WTC11 (cell line): ENCODE data around the gene KCND2. TPM values are rescaled to one million over a fixed set of nuclear protein-coding genes. Genes with fewer than 3 reads are reported as not detected.

Experiments used
- ATAC-seq: fragments of 200-7000 bp; cut with Tn5 transposase; 2 replicates; pipeline ENCODE4 v1.10.0; 2021; ENCODE audit warnings: mild to moderate bottlenecking, moderate library complexity
- CTCF ChIA-PET: fragments of 300-600 bp; sonication (Branson Sonifier 250); formaldehyde crosslinking; loops from one replicate; lab custom pipeline; 2021; ENCODE audit warnings: antibody characterized with exemption; lab: Charles Lee
- POLR2A ChIA-PET: fragments of 350-600 bp; sonication (Branson Sonifier 250); formaldehyde crosslinking; loops from one replicate; lab custom pipeline; 2021; ENCODE audit warnings: antibody characterized with exemption; lab: Charles Lee
- DNase-seq: peaks from one replicate; pipeline ENCODE4 v3.0.0; 2021; ENCODE audit warnings: low spot score
- H3K27ac Mint-ChIP-seq: 2 replicates; pipeline ENCODE4 v1.8.0; 2021; ENCODE audit warnings: mixed read lengths
- H3K27me3 Mint-ChIP-seq: 2 replicates; pipeline ENCODE4 v1.8.0; 2021; ENCODE audit warnings: low read depth, mild to moderate bottlenecking, moderate library complexity, mixed read lengths
- H3K36me3 Mint-ChIP-seq: 2 replicates; pipeline ENCODE4 v1.8.0; 2021; ENCODE audit warnings: mixed read lengths
- H3K4me1 Mint-ChIP-seq: 2 replicates; pipeline ENCODE4 v1.8.0; 2022; ENCODE audit warnings: mixed read lengths
- H3K4me3 Mint-ChIP-seq: 2 replicates; pipeline ENCODE4 v1.8.0; 2021; ENCODE audit warnings: mild to moderate bottlenecking, moderate library complexity, mixed read lengths
- H3K9me3 Mint-ChIP-seq: 2 replicates; pipeline ENCODE4 v1.8.0; 2021; ENCODE audit warnings: mixed read lengths
- CREM ChIP-seq: sonication (generic); formaldehyde crosslinking; IDR thresholded peaks from 2 replicates; pipeline ENCODE4 v1.8.1; 2022; ENCODE audit warnings: mild to moderate bottlenecking, missing genetic modification reagents, moderate library complexity
- GRHL2 ChIP-seq: fragments of 250-450 bp; sonication (Bioruptor Pico); IDR thresholded peaks from 2 replicates; pipeline ENCODE4 v1.8.0; 2022; ENCODE audit warnings: mild to moderate bottlenecking, moderate library complexity; ENCODE audit not compliant: insufficient replicate concordance, severe bottlenecking
- JAZF1 ChIP-seq: fragments of 250-450 bp; sonication (Bioruptor Pico); IDR thresholded peaks from 2 replicates; pipeline ENCODE4 v1.9.0; 2021; ENCODE audit warnings: moderate library complexity, mild to moderate bottlenecking, inconsistent platforms
- JUN ChIP-seq: sonication (generic); formaldehyde crosslinking; IDR thresholded peaks from 2 replicates; pipeline ENCODE4 v1.8.0; 2023; ENCODE audit warnings: mild to moderate bottlenecking, missing genetic modification reagents
- NFATC4 ChIP-seq: fragments of 250-450 bp; sonication (Bioruptor Pico); IDR thresholded peaks from 2 replicates; pipeline ENCODE4 v1.9.0; 2021; ENCODE audit warnings: mild to moderate bottlenecking
- NR1H2 ChIP-seq: sonication (generic); formaldehyde crosslinking; IDR thresholded peaks from 2 replicates; pipeline ENCODE4 v1.9.0; 2021; ENCODE audit warnings: mild to moderate bottlenecking, moderate library complexity, missing genetic modification reagents
- SOX15 ChIP-seq: fragments of 250-450 bp; sonication (Bioruptor Pico); IDR thresholded peaks from 2 replicates; pipeline ENCODE4 v1.9.0; 2021; ENCODE audit warnings: mild to moderate bottlenecking
- ZBTB21 ChIP-seq: sonication (generic); formaldehyde crosslinking; IDR thresholded peaks from 2 replicates; pipeline ENCODE4 v1.8.1; 2023; ENCODE audit warnings: mild to moderate bottlenecking, missing genetic modification reagents, borderline replicate concordance
- ZNF219 ChIP-seq: sonication (generic); formaldehyde crosslinking; IDR thresholded peaks from 2 replicates; pipeline ENCODE4 v1.8.0; 2023; ENCODE audit warnings: missing genetic modification reagents, mild to moderate bottlenecking, borderline replicate concordance
- total RNA-seq: library from RNA; stranded (reverse); gene quantifications from 3 replicates; pipeline ENCODE4 v1.2.3, GENCODE V29; 2021
- TF ChIP-seq, protein P1 (sequence below): sonication (generic); formaldehyde crosslinking; IDR thresholded peaks from 2 replicates; pipeline ENCODE4 v1.8.0; 2022; ENCODE audit warnings: mild to moderate bottlenecking, missing genetic modification reagents
- TF ChIP-seq, protein P2 (sequence below): sonication (generic); formaldehyde crosslinking; IDR thresholded peaks from 2 replicates; pipeline ENCODE4 v1.8.0; 2022; ENCODE audit warnings: mild to moderate bottlenecking, missing genetic modification reagents
- TF ChIP-seq, protein P3 (sequence below): sonication (generic); formaldehyde crosslinking; IDR thresholded peaks from 2 replicates; pipeline ENCODE4 v1.8.1; 2022; ENCODE audit warnings: low read depth, missing genetic modification reagents, borderline replicate concordance
- TF ChIP-seq, protein P4 (sequence below): sonication (generic); formaldehyde crosslinking; IDR thresholded peaks from 2 replicates; pipeline ENCODE4 v1.8.0; 2023; ENCODE audit warnings: missing genetic modification reagents, mild to moderate bottlenecking, borderline replicate concordance
- TF ChIP-seq, protein P5 (sequence below): sonication (generic); formaldehyde crosslinking; conservative IDR thresholded peaks from 2 replicates; pipeline ENCODE4 v1.8.1; 2022; ENCODE audit warnings: mild to moderate bottlenecking, missing genetic modification reagents
- TF ChIP-seq, protein P6 (sequence below): sonication (generic); formaldehyde crosslinking; IDR thresholded peaks from 2 replicates; pipeline ENCODE4 v1.8.0; 2022; ENCODE audit warnings: mild to moderate bottlenecking, missing genetic modification reagents
- TF ChIP-seq, protein P7 (sequence below): fragments of 200-600 bp; IDR thresholded peaks from 2 replicates; pipeline ENCODE4 v1.8.0; 2022; ENCODE audit warnings: antibody characterized with exemption
- TF ChIP-seq, protein P8 (sequence below): sonication (generic); formaldehyde crosslinking; IDR thresholded peaks from 2 replicates; pipeline ENCODE4 v1.8.1; 2023; ENCODE audit warnings: mild to moderate bottlenecking, missing genetic modification reagents

The KCND2 gene
- total RNA-seq, 1 experiment from 2014 or later, result 4.6 TPM

DNA sequence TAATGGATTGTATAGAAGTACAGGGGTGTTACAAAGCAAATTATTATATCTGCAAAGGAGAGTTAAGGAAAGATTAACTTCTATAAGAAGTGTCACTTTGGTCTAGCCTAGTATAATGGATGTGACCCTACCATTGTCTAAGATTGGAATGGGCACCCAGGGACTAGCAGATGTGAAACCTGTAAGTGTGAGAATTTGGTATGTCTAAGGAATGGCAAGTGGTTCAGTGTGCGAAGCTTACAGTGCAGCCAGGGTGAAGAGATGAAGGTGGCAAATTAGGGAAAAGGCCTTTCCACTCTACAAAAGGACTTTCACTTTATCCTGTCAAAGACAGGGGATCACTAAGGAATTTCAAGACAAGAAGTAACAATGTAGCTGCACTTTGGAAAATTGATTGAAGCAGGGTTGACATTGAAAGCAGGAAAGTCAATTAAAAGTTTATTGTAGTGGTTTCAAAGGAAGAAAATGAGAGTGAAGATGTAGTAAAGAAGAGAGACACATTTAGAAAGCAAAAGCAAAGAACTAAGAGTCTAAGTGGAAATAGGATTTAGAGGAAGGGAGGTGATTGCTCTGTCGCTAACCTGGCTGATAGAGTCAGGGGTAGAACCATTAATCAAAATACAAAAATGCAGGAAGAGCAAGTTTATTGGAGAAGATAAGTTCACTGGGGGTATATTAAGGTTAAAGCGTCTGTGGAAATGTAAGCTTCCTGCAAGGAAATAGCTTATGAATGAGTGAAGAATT is 47.4 kb downstream of the KCND2 start:
- TF ChIP-seq ZNF219 (CRISPR knock-in tag), result no peak
- TF ChIP-seq, protein P1, sequence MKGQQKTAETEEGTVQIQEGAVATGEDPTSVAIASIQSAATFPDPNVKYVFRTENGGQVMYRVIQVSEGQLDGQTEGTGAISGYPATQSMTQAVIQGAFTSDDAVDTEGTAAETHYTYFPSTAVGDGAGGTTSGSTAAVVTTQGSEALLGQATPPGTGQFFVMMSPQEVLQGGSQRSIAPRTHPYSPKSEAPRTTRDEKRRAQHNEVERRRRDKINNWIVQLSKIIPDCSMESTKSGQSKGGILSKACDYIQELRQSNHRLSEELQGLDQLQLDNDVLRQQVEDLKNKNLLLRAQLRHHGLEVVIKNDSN (CRISPR knock-in tag), result no peak
- TF ChIP-seq, protein P2, sequence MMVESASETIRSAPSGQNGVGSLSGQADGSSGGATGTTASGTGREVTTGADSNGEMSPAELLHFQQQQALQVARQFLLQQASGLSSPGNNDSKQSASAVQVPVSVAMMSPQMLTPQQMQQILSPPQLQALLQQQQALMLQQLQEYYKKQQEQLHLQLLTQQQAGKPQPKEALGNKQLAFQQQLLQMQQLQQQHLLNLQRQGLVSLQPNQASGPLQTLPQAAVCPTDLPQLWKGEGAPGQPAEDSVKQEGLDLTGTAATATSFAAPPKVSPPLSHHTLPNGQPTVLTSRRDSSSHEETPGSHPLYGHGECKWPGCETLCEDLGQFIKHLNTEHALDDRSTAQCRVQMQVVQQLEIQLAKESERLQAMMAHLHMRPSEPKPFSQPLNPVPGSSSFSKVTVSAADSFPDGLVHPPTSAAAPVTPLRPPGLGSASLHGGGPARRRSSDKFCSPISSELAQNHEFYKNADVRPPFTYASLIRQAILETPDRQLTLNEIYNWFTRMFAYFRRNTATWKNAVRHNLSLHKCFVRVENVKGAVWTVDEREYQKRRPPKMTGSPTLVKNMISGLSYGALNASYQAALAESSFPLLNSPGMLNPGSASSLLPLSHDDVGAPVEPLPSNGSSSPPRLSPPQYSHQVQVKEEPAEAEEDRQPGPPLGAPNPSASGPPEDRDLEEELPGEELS (CRISPR knock-in tag), result no peak
- TF ChIP-seq SOX15 (CRISPR knock-in tag), result no peak
- TF ChIP-seq, protein P3, sequence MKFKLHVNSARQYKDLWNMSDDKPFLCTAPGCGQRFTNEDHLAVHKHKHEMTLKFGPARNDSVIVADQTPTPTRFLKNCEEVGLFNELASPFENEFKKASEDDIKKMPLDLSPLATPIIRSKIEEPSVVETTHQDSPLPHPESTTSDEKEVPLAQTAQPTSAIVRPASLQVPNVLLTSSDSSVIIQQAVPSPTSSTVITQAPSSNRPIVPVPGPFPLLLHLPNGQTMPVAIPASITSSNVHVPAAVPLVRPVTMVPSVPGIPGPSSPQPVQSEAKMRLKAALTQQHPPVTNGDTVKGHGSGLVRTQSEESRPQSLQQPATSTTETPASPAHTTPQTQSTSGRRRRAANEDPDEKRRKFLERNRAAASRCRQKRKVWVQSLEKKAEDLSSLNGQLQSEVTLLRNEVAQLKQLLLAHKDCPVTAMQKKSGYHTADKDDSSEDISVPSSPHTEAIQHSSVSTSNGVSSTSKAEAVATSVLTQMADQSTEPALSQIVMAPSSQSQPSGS, result no peak
- no peak for TF ChIP-seq NR1H2 (CRISPR knock-in tag)
- TF ChIP-seq, protein P4, sequence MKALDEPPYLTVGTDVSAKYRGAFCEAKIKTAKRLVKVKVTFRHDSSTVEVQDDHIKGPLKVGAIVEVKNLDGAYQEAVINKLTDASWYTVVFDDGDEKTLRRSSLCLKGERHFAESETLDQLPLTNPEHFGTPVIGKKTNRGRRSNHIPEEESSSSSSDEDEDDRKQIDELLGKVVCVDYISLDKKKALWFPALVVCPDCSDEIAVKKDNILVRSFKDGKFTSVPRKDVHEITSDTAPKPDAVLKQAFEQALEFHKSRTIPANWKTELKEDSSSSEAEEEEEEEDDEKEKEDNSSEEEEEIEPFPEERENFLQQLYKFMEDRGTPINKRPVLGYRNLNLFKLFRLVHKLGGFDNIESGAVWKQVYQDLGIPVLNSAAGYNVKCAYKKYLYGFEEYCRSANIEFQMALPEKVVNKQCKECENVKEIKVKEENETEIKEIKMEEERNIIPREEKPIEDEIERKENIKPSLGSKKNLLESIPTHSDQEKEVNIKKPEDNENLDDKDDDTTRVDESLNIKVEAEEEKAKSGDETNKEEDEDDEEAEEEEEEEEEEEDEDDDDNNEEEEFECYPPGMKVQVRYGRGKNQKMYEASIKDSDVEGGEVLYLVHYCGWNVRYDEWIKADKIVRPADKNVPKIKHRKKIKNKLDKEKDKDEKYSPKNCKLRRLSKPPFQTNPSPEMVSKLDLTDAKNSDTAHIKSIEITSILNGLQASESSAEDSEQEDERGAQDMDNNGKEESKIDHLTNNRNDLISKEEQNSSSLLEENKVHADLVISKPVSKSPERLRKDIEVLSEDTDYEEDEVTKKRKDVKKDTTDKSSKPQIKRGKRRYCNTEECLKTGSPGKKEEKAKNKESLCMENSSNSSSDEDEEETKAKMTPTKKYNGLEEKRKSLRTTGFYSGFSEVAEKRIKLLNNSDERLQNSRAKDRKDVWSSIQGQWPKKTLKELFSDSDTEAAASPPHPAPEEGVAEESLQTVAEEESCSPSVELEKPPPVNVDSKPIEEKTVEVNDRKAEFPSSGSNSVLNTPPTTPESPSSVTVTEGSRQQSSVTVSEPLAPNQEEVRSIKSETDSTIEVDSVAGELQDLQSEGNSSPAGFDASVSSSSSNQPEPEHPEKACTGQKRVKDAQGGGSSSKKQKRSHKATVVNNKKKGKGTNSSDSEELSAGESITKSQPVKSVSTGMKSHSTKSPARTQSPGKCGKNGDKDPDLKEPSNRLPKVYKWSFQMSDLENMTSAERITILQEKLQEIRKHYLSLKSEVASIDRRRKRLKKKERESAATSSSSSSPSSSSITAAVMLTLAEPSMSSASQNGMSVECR (CRISPR knock-in tag), result no peak
- TF ChIP-seq, protein P5, sequence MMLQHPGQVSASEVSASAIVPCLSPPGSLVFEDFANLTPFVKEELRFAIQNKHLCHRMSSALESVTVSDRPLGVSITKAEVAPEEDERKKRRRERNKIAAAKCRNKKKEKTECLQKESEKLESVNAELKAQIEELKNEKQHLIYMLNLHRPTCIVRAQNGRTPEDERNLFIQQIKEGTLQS, result no peak
- TF ChIP-seq, protein P6, sequence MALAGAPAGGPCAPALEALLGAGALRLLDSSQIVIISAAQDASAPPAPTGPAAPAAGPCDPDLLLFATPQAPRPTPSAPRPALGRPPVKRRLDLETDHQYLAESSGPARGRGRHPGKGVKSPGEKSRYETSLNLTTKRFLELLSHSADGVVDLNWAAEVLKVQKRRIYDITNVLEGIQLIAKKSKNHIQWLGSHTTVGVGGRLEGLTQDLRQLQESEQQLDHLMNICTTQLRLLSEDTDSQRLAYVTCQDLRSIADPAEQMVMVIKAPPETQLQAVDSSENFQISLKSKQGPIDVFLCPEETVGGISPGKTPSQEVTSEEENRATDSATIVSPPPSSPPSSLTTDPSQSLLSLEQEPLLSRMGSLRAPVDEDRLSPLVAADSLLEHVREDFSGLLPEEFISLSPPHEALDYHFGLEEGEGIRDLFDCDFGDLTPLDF (CRISPR knock-in tag), result no peak
- TF ChIP-seq ZBTB21, result no peak
- TF ChIP-seq, protein P7, sequence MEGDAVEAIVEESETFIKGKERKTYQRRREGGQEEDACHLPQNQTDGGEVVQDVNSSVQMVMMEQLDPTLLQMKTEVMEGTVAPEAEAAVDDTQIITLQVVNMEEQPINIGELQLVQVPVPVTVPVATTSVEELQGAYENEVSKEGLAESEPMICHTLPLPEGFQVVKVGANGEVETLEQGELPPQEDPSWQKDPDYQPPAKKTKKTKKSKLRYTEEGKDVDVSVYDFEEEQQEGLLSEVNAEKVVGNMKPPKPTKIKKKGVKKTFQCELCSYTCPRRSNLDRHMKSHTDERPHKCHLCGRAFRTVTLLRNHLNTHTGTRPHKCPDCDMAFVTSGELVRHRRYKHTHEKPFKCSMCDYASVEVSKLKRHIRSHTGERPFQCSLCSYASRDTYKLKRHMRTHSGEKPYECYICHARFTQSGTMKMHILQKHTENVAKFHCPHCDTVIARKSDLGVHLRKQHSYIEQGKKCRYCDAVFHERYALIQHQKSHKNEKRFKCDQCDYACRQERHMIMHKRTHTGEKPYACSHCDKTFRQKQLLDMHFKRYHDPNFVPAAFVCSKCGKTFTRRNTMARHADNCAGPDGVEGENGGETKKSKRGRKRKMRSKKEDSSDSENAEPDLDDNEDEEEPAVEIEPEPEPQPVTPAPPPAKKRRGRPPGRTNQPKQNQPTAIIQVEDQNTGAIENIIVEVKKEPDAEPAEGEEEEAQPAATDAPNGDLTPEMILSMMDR, result no peak
- no peak for TF ChIP-seq JAZF1
- TF ChIP-seq, protein P8, sequence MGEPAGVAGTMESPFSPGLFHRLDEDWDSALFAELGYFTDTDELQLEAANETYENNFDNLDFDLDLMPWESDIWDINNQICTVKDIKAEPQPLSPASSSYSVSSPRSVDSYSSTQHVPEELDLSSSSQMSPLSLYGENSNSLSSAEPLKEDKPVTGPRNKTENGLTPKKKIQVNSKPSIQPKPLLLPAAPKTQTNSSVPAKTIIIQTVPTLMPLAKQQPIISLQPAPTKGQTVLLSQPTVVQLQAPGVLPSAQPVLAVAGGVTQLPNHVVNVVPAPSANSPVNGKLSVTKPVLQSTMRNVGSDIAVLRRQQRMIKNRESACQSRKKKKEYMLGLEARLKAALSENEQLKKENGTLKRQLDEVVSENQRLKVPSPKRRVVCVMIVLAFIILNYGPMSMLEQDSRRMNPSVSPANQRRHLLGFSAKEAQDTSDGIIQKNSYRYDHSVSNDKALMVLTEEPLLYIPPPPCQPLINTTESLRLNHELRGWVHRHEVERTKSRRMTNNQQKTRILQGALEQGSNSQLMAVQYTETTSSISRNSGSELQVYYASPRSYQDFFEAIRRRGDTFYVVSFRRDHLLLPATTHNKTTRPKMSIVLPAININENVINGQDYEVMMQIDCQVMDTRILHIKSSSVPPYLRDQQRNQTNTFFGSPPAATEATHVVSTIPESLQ, result no peak
- no peak for TF ChIP-seq NFATC4 (CRISPR knock-in tag)
- TF ChIP-seq JUN (CRISPR knock-in tag), result no peak
- TF ChIP-seq CREM (CRISPR knock-in tag), result no peak
- no peak for TF ChIP-seq GRHL2 (CRISPR knock-in tag)
- POLR2A ChIA-PET, result no interaction called here
- CTCF ChIA-PET, result no interaction called here

More for the DNA sequence above, 47.4 kb downstream of the KCND2 start:
- no peak for ATAC-seq
- no peak for DNase-seq
- Mint-ChIP-seq H3K4me3 (no peak overlapping the region), H3K27me3 (no peaks in the 10 kb centered on the region), H3K27ac (peak overlapping the region; percentile 19; the same call in 1 of the 2 replicates), H3K4me1 (peaks cover 8% of the 10 kb centered on the region), H3K36me3 (no peaks in the 10 kb centered on the region), H3K9me3 (no peaks in the 10 kb centered on the region)
